Measurements from ENCODE around the gene GPR137.

The GPR137 gene, protein sequence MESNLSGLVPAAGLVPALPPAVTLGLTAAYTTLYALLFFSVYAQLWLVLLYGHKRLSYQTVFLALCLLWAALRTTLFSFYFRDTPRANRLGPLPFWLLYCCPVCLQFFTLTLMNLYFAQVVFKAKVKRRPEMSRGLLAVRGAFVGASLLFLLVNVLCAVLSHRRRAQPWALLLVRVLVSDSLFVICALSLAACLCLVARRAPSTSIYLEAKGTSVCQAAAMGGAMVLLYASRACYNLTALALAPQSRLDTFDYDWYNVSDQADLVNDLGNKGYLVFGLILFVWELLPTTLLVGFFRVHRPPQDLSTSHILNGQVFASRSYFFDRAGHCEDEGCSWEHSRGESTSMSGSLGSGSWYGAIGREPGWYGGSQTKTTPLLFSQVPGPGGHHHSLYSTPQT

DNA sequence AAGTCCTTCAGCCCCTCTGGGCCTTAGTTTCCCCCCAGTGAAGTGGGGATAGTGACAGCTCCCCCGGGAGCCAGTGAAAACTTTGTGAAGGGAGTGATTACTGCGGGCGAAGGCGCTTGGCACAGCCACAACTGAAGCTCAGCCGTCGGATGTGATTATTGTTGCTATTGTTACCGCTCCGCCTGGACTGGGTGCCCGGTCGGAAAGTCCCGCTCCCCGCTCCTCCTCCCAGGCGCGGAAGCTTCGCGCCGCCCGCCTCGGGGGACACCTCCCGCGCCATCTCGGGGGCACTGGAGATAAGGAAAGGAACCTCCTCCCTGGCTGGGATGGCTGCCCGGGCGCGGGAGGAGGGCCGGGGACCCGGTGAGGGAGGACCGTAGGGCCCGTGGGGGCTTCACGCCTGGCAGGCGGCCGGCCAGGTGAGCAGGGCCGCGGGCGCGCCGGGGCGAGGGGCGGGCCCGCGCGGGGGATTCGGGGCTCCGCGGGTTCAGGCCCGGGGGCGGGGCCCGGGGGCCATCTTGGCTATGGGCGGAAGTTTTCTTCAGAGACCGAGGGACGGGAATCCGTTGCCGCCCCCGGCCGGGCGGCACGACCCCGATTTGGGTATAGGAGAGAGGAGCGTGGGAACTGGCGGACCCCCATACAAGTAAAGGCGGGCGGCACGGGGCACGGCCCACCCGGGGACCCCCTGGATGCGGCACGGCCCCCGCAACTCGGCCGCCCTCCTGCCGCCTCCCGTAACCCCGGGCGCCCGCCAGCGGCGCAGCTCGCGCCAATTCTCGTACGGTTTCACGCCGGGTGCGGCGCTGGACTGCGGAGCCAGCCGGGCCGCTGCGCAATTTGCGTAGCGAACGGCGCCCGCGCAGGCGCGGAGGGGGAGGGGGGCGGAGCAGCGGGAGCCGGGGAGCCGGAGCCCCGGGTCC, at the start of gene GPR137:
Gene GPR137, plus strand, starts transcription at position 887 of the 923 bp plus-strand sequence. CDS start 677 bp downstream, outside the sequence.
- TF ChIP-seq, protein P1, sequence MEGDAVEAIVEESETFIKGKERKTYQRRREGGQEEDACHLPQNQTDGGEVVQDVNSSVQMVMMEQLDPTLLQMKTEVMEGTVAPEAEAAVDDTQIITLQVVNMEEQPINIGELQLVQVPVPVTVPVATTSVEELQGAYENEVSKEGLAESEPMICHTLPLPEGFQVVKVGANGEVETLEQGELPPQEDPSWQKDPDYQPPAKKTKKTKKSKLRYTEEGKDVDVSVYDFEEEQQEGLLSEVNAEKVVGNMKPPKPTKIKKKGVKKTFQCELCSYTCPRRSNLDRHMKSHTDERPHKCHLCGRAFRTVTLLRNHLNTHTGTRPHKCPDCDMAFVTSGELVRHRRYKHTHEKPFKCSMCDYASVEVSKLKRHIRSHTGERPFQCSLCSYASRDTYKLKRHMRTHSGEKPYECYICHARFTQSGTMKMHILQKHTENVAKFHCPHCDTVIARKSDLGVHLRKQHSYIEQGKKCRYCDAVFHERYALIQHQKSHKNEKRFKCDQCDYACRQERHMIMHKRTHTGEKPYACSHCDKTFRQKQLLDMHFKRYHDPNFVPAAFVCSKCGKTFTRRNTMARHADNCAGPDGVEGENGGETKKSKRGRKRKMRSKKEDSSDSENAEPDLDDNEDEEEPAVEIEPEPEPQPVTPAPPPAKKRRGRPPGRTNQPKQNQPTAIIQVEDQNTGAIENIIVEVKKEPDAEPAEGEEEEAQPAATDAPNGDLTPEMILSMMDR (IDR thresholded peaks at IDR 0.05; ENCODE audit: low read depth, low read length): no peak
- H3K4me3 ChIP-seq (ENCODE audit: low read depth, low read length): peak within 1 kb of the TSS; percentile 78

GRCh38 chr11:64237484-64237951, 48.1 kb upstream of the GPR137 start:
- no peak overlapping the region for H3K4me3 ChIP-seq (ENCODE audit: low read depth, low read length)
- TF ChIP-seq, protein P1 (IDR thresholded peaks at IDR 0.05; ENCODE audit: low read depth, low read length): no peak

DNA sequence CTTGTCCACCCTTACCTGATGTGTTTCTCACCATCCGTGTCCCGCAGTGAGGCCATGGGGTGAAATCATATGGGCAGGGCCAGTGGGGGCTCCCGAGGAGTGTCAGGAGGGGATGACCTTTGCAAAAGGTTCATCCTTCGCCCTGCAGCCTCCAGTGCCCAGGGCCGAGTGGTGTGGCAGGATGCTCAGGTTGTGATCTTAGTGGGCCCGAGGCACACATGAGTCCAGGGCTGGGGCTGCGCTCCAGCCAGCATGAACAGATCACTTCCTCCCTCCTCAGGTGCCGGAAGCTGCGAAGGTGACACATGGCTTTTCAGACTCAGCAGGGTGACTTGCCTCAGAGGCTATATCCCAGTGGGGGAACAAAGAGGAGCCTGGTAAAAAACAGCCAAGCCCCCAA, 47.6 kb upstream of the GPR137 start:
- H3K4me3 ChIP-seq (ENCODE audit: low read depth, low read length): no peak overlapping the region
- TF ChIP-seq, protein P1 (IDR thresholded peaks at IDR 0.05; ENCODE audit: low read depth, low read length): no peak

GRCh38 chr11:64238999-64239398, 46.6 kb upstream of the GPR137 start:
- TF ChIP-seq, protein P1 (IDR thresholded peaks at IDR 0.05; ENCODE audit: low read depth, low read length): no peak

DNA sequence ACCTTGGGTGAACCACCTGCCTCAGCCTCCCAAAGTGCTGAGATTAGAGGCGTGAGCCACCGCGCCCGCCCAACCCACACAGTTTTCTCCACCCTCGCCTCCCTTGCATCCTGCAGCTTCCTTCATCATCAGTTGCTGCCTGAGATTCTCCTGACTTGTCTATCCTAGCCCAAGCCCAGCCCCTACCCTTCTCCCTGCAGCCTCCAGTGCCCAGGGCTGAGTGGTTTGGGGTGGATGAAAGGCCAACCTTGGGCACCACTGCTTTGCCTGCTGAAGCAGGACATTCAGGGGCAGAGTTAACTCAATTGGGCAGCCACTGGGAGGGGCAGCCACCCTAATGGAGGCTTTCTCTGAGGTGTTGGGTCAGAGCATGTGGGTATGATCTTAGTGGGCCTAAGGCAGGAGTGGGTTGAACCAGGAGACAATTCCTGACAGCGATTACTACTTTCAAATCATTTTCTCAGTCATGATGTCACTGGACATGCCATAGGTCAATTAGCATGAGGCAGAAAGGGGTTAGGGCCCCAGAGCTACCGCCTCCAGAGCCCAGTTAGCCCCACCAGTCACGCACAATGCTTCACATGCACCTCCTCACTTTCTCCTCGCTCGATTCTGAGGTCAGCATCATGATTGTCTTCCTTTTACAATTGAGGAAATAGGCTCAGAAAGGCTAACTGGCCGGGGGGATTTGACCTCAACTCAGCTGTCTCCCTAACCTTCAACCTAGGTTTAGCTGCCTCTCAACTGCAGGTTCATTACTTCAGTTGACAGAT, 45.8 kb upstream of the GPR137 start:
- peak overlapping the region; percentile 69 for H3K4me3 ChIP-seq (ENCODE audit: low read depth, low read length)
- TF ChIP-seq, protein P1 (IDR thresholded peaks at IDR 0.05; ENCODE audit: low read depth, low read length): no peak

More at GRCh38 chr11:64238999-64239398, 46.6 kb upstream of the GPR137 start:
- H3K4me3 ChIP-seq (ENCODE audit: low read depth, low read length): no peak overlapping the region

DNA sequence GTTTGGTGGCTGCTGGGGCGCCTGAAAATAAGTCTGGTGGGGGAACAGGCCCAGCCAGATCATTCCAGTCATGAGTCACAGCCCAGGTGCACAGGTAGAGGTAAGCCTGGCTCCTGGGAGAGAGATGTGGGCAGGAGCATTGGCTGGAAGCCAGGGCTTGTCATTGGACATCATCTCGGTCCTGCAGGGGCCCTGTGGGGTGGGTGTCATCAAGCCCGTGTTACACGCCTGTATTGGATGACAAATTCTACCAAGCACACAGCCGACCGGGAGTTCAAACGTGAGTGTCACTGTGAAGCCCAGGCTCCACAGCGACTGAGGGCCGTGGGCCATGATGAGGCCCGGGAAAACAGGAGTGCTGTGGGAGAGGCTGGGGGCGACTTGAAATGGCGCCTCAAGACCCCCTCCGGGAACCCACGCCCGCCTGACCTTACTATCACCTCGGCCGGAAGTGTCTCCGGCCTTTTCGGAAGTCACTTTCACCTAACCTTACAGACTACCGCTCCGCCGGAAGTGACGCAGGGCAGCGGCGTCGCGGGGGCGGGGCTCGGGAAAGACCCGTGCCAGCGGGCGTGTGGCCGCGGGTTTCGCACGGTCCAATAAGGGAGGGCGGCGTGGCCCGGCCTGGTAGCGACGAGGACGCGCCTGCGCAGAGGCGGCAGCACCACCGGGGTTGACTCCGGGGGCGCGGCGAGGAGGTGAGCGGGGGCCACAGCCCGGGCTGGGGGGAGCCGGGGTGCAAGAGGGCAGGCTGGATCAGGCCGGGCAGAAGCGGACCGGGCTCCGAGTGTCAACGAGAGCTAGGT, 45.0 kb upstream of the GPR137 start, which contains the start of gene FKBP2:
Gene FKBP2, plus strand, starts transcription at position 661 of the 806 bp plus-strand sequence. CDS start 1,293 bp downstream, outside the sequence.
- peak within 1 kb of the TSS; percentile 84 for H3K4me3 ChIP-seq (ENCODE audit: low read depth, low read length)
- TF ChIP-seq, protein P1 (IDR thresholded peaks at IDR 0.05; ENCODE audit: low read depth, low read length): no peak
